H1 (cell line): Measurements from ENCODE around the gene CAPN15. TPM values are rescaled to one million over a fixed set of nuclear protein-coding genes. Genes with fewer than 3 reads are reported as not detected.

Experiments used
- CTCF ChIA-PET: fragments of 300-600 bp; sonication (Branson Sonifier 250); formaldehyde crosslinking; loops from one replicate; lab custom pipeline; 2021; ENCODE audit not compliant: partially characterized antibody; lab: Charles Lee
- POLR2A ChIA-PET: fragments of 300-600 bp; sonication (Branson Sonifier 250); formaldehyde crosslinking; loops from one replicate; lab custom pipeline; 2021; ENCODE audit warnings: inconsistent platforms; ENCODE audit not compliant: partially characterized antibody; lab: Charles Lee
- DNase-seq, 2 experiments: peaks; one replicate each; pipeline versions ENCODE4 v3.0.0 to v3.0.0-alpha.2; 2010 to 2022; ENCODE audit warnings: low spot score in 2 of 2, low read depth in 1 of 2, mixed read lengths in 1 of 2
- FAIRE-seq: peaks from 2 replicates; lab custom pipeline; 2011; peaks lifted over from hg19 to GRCh38; lab: Jason Lieb, UNC
- H2AFZ ChIP-seq: 2 replicates; pipeline ENCODE4 v1.8.1; 2012; ENCODE audit warnings: low read length, inconsistent platforms
- H2AK5ac ChIP-seq: 2 replicates; pipeline ENCODE4 v1.6.1; 2013; ENCODE audit warnings: low read depth, low read length
- H2BK120ac ChIP-seq: replicated peaks from 2 replicates; pipeline ENCODE3; 2013; ENCODE audit warnings: low read depth, low read length, inconsistent platforms
- H2BK12ac ChIP-seq: 2 replicates; pipeline ENCODE4 v1.6.1; 2013; ENCODE audit warnings: low read depth, low read length
- H2BK15ac ChIP-seq: 2 replicates; pipeline ENCODE4 v1.6.1; 2013; ENCODE audit warnings: low read length
- H2BK20ac ChIP-seq: 2 replicates; pipeline ENCODE4 v1.6.1; 2013; ENCODE audit warnings: low read length
- H2BK5ac ChIP-seq: 2 replicates; pipeline ENCODE4 v1.6.1; 2013; ENCODE audit warnings: low read depth, low read length
- H3K14ac ChIP-seq: 2 replicates; pipeline ENCODE4 v1.6.1; 2013; ENCODE audit warnings: inconsistent platforms; ENCODE audit not compliant: insufficient read length
- H3K18ac ChIP-seq: 2 replicates; pipeline ENCODE4 v1.6.1; 2013; ENCODE audit warnings: low read length; ENCODE audit errors: extremely low read depth
- H3K23ac ChIP-seq: 2 replicates; pipeline ENCODE4 v1.6.1; 2013; ENCODE audit warnings: inconsistent platforms; ENCODE audit not compliant: insufficient read length
- H3K23me2 ChIP-seq: 2 replicates; pipeline ENCODE4 v1.6.1; 2013; ENCODE audit warnings: low read depth, low read length
- H3K27ac ChIP-seq: 2 replicates; pipeline ENCODE4 v1.6.1; 2011; ENCODE audit warnings: low read depth, low read length, inconsistent platforms
- H3K27me3 ChIP-seq, 4 experiments: replicated peaks in 1 of 4; 1 replicate in 1 of 4; 2 replicates in 3 of 4; pipeline versions ENCODE4 v1.6.1 to v1.8.1; 2011 to 2013; ENCODE audit warnings: low read length in 3 of 4, mild to moderate bottlenecking in 3 of 4, inconsistent platforms in 2 of 4, mixed read lengths in 2 of 4, moderate library complexity in 1 of 4; ENCODE audit not compliant: control insufficient read depth in 3 of 4, insufficient read depth in 3 of 4; ENCODE audit errors: extremely low read depth in 1 of 4
- H3K36me3 ChIP-seq, 4 experiments: 2 replicates each; pipeline versions ENCODE4 v1.6.1 to v1.8.1; 2011 to 2013; ENCODE audit warnings: mild to moderate bottlenecking in 4 of 4, low read length in 3 of 4, moderate library complexity in 2 of 4, control low read depth in 1 of 4, inconsistent platforms in 1 of 4; ENCODE audit not compliant: insufficient read depth in 4 of 4, control insufficient read depth in 2 of 4
- H3K4ac ChIP-seq: replicated peaks from 2 replicates; pipeline ENCODE3; 2013; ENCODE audit warnings: low read length, low read depth, mixed read lengths, inconsistent platforms; ENCODE audit not compliant: insufficient read length
- H3K4me1 ChIP-seq, 4 experiments: replicated peaks in 1 of 4; 1 replicate in 1 of 4; 2 replicates in 3 of 4; pipeline versions ENCODE4 v1.6.1 to v1.8.1; 2011 to 2013; ENCODE audit warnings: low read length in 3 of 4, inconsistent platforms in 2 of 4, mixed read lengths in 1 of 4; ENCODE audit not compliant: insufficient read depth in 4 of 4, control insufficient read depth in 3 of 4
- H3K4me2 ChIP-seq, 2 experiments: 2 replicates each; pipeline versions ENCODE4 v1.6.1 to v1.8.1; 2011 to 2013; ENCODE audit warnings: low read depth in 2 of 2, low read length in 2 of 2, control low read depth in 1 of 2, inconsistent platforms in 1 of 2, mild to moderate bottlenecking in 1 of 2; ENCODE audit not compliant: insufficient read depth in 1 of 2
- H3K4me3 ChIP-seq, 4 experiments: fragments of 200-600, 300-600 bp in 1 of 4; sonication (generic), shearing (Covaris generic), sonication (Bioruptor Twin) in 1 of 4; 2 replicates each; pipeline versions ENCODE4 v1.5.1 to v1.8.1; 2011 to 2016; ENCODE audit warnings: low read length in 4 of 4, low read depth in 3 of 4, control low read depth in 2 of 4, inconsistent platforms in 2 of 4, mild to moderate bottlenecking in 2 of 4, mixed read lengths in 1 of 4, moderate library complexity in 1 of 4; ENCODE audit not compliant: insufficient read depth in 2 of 4; ENCODE audit errors: extremely low read depth in 1 of 4
- H3K56ac ChIP-seq: replicated peaks from 2 replicates; pipeline ENCODE3; 2013; ENCODE audit warnings: low read depth, mild to moderate bottlenecking, mixed read lengths, low read length, inconsistent platforms; ENCODE audit not compliant: insufficient read length
- H3K79me1 ChIP-seq: 2 replicates; pipeline ENCODE4 v1.6.1; 2013; ENCODE audit warnings: low read depth, low read length, control low read depth
- H3K79me2 ChIP-seq, 2 experiments: 2 replicates each; pipeline versions ENCODE4 v1.6.1 to v1.8.1; 2012 to 2013; ENCODE audit warnings: low read length in 2 of 2, mild to moderate bottlenecking in 2 of 2, inconsistent platforms in 1 of 2; ENCODE audit not compliant: insufficient read depth in 2 of 2, control insufficient read depth in 1 of 2
- H3K9ac ChIP-seq, 4 experiments: replicated peaks in 1 of 4; 1 replicate in 1 of 4; 2 replicates in 3 of 4; pipeline versions ENCODE4 v1.6.1 to v1.8.1; 2011 to 2013; ENCODE audit warnings: low read depth in 3 of 4, low read length in 3 of 4, control low read depth in 2 of 4, mild to moderate bottlenecking in 2 of 4, moderate library complexity in 2 of 4, inconsistent platforms in 1 of 4; ENCODE audit errors: extremely low read depth in 1 of 4
- H3K9me3 ChIP-seq, 2 experiments: 2 replicates each; pipeline versions ENCODE4 v1.6.1 to v1.8.1; 2012 to 2013; ENCODE audit warnings: mild to moderate bottlenecking in 2 of 2, moderate library complexity in 2 of 2, control low read depth in 1 of 2, inconsistent platforms in 1 of 2, low read depth in 1 of 2, low read length in 1 of 2, mixed read lengths in 1 of 2; ENCODE audit not compliant: insufficient read depth in 2 of 2
- H4K20me1 ChIP-seq, 2 experiments: replicated peaks in 1 of 2; 2 replicates each; pipeline versions ENCODE3 to v1.8.1; 2011 to 2013; ENCODE audit warnings: inconsistent platforms in 2 of 2, low read length in 2 of 2, mild to moderate bottlenecking in 1 of 2; ENCODE audit not compliant: insufficient read depth in 2 of 2, control insufficient read depth in 1 of 2
- H4K5ac ChIP-seq: 2 replicates; pipeline ENCODE4 v1.6.1; 2013; ENCODE audit warnings: low read length, low read depth, mixed read lengths, inconsistent platforms; ENCODE audit not compliant: insufficient read length
- H4K8ac ChIP-seq: 2 replicates; pipeline ENCODE4 v1.8.0; 2013; ENCODE audit warnings: mild to moderate bottlenecking, moderate library complexity, low read length, inconsistent platforms; ENCODE audit not compliant: insufficient read depth; ENCODE audit errors: extremely low read depth
- H4K91ac ChIP-seq: replicated peaks from 2 replicates; pipeline ENCODE3; 2013; ENCODE audit warnings: low read length, mixed read lengths, inconsistent platforms; ENCODE audit not compliant: insufficient read length
- EGR1 ChIP-seq: IDR thresholded peaks from 2 replicates; pipeline ENCODE4 v1.6.1; 2011; ENCODE audit warnings: low read depth, low read length, borderline replicate concordance
- HDAC6 ChIP-seq: IDR thresholded peaks from one replicate; pipeline ENCODE4 v1.7.1; 2012; ENCODE audit warnings: low read depth, mild to moderate bottlenecking, inconsistent platforms, low read length, moderate library complexity
- PHF8 ChIP-seq: fragments of 200-600 bp; sonication (generic); conservative IDR thresholded peaks from 2 replicates; pipeline ENCODE4 v1.7.1; 2012; ENCODE audit warnings: low read depth, mild to moderate bottlenecking, inconsistent platforms, low read length, moderate library complexity
- POLR2AphosphoS5 ChIP-seq: IDR thresholded peaks from 2 replicates; pipeline ENCODE4 v1.6.1; 2011; ENCODE audit warnings: low read depth, low read length
- RAD21 ChIP-seq, 2 experiments: IDR thresholded peaks in 1 of 2; conservative IDR thresholded peaks in 1 of 2; 2 replicates each; pipeline ENCODE4 v1.6.1; 2011; ENCODE audit warnings: low read depth in 2 of 2, low read length in 2 of 2, improper control_type of control experiment in 1 of 2, inconsistent platforms in 1 of 2, mild to moderate bottlenecking in 1 of 2, moderate library complexity in 1 of 2
- WGBS, 2 experiments: shearing (Covaris generic) in 1 of 2; methylation state at CpG; one replicate each; pipeline versions ENCODE4 v1.1.6 to v1.1.7; 2013 to 2015; ENCODE audit warnings: low lambda C conversion rate in 2 of 2, mixed read lengths in 2 of 2, inconsistent platforms in 1 of 2, low coverage in 1 of 2, missing lambda C conversion rate in 1 of 2; ENCODE audit not compliant: insufficient replicate concordance in 2 of 2, insufficient coverage in 1 of 2, insufficient read length in 1 of 2; ENCODE audit errors: extremely low coverage in 1 of 2, missing lambda C conversion rate in 1 of 2; 5-methylcytosine and 5-hydroxymethylcytosine counted together
- polyA plus RNA-seq, 7 experiments: library from polyadenylated mRNA; depleted of rRNA in 3 of 7; stranded (reverse) in 5 of 7; unstranded in 2 of 7; fragments of >200 nt in 5 of 7; fragments of 200-250 nt in 2 of 7; gene quantifications; 1 replicate in 5 of 7; 2 replicates in 1 of 7; 4 replicates in 1 of 7; pipeline versions ENCODE4 v1.2.1 to v1.2.3, GENCODE V29; 2011 to 2013; ENCODE audit warnings: missing spikeins in 2 of 7, mixed read lengths in 2 of 7
- total RNA-seq: library from RNA; stranded (reverse); fragmentation: NEBNext Ultra II Directional; extraction: Animal tissue kit (Norgen Biotek cat#: 25700); gene quantifications from 2 replicates; pipeline ENCODE4 v1.2.1, GENCODE V29; 2021
- TF ChIP-seq, protein P1 (sequence below), 3 experiments: IDR thresholded peaks; 1 replicate in 2 of 3; 2 replicates in 1 of 3; pipeline versions ENCODE4 v1.5.1 to v1.6.1; 2011; ENCODE audit warnings: low read length in 3 of 3, mild to moderate bottlenecking in 3 of 3, inconsistent platforms in 2 of 3, low read depth in 1 of 3, moderate library complexity in 1 of 3; ENCODE audit not compliant: insufficient read depth in 1 of 3; ENCODE audit errors: control extremely low read depth in 1 of 3
- TF ChIP-seq, protein P2 (sequence below): IDR thresholded peaks from 2 replicates; pipeline ENCODE4 v1.6.1; 2012; ENCODE audit warnings: inconsistent platforms

The CAPN15 gene
- total and polyA plus RNA-seq, 2 of the 8 experiments (the other 6 are each of a cell fraction or from before 2014, with no cell fraction given): 38.9 to 76.9 TPM

DNA sequence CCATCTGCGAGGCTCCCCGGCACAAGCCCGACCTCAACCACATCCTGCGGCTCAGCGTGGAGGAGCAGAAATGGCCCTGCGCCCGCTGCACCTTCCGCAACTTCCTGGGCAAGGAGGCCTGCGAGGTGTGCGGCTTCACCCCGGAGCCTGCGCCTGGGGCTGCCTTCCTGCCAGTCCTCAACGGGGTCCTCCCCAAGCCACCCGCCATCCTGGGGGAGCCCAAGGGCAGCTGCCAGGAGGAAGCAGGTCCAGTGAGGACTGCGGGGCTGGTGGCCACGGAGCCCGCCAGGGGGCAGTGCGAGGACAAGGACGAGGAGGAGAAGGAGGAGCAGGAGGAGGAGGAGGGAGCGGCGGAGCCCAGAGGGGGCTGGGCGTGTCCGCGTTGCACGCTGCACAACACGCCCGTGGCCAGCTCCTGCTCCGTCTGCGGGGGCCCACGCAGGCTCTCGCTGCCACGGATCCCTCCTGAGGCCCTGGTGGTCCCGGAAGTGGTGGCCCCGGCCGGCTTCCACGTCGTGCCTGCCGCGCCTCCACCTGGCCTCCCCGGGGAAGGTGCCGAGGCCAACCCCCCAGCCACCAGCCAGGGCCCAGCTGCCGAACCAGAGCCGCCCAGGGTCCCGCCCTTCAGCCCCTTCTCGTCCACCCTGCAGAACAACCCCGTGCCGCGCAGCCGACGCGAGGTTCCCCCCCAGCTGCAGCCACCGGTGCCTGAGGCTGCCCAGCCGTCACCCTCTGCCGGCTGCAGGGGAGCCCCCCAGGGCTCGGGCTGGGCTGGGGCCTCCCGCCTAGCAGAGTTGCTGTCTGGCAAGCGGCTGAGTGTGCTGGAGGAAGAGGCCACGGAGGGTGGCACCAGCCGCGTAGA, 19.6 kb downstream of the CAPN15 start:
- no peak for FAIRE-seq
- no peak overlapping the region for H2BK12ac ChIP-seq
- no peak overlapping the region for H3K4me3 ChIP-seq
- H2AFZ ChIP-seq: no peak overlapping the region
- no peaks in the 10 kb centered on the region; a peak in 1 of 4 replicates for H3K9me3 ChIP-seq
- peaks cover 0 to 13% of the 10 kb centered on the region in 2 experiments; a peak in 1 of 4 replicates for H3K79me2 ChIP-seq
- no peak overlapping the region for H3K4me2 ChIP-seq
- H3K4me1 ChIP-seq: no peaks in the 10 kb centered on the region
- H3K23ac ChIP-seq: no peak overlapping the region
- H3K27me3 ChIP-seq: no peaks in the 10 kb centered on the region
- H3K14ac ChIP-seq: no peak overlapping the region
- no peak overlapping the region for H2BK20ac ChIP-seq
- no peak overlapping the region; the same call in 1 of the 2 replicates for H2BK5ac ChIP-seq
- H3K9ac ChIP-seq: no peak overlapping the region
- H3K27ac ChIP-seq: no peak overlapping the region
- H4K5ac ChIP-seq: no peak overlapping the region
- DNase-seq: peak in 1 of 2 experiments; percentile 83
- 92% methylated on average over 51 of the region's 60 CpGs; no CpG with 5 or more reads in 1 of the 2 experiments for WGBS, 2 experiments
- H4K91ac ChIP-seq: no peak overlapping the region
- H3K4ac ChIP-seq: no peak overlapping the region
- ChIA-PET CTCF (interaction anchor here (0.7 to 2.6 kb wide), 14 partner anchors 10 to 172 kb away, joined by 3 to 10 read pairs (median 3); no protein-coding TSS in a partner anchor), POLR2A (interaction anchor here (1.1 to 1.7 kb wide), 5 partner anchors 8 to 41 kb away, joined by 3 to 6 read pairs (median 4); partner anchors contain the start of gene CAPN15)
- no peak overlapping the region for H2BK15ac ChIP-seq
- H2BK120ac ChIP-seq: no peak overlapping the region
- no peak overlapping the region for H3K56ac ChIP-seq
- peaks cover 0 to 26% (median under 1%) of the 10 kb centered on the region in 4 experiments; a peak in 2 of 8 replicates for H3K36me3 ChIP-seq
- 0 out of 2 replicates have a peak, but pooled peaks cover 2% of the 10 kb centered on the region for H3K79me1 ChIP-seq
- peak overlapping the region; percentile 51; the same call in 1 of the 2 replicates for H4K8ac ChIP-seq
- H3K23me2 ChIP-seq: no peaks in the 10 kb centered on the region
- peaks cover 2 to 12% of the 10 kb centered on the region in 2 experiments for H4K20me1 ChIP-seq
- H2AK5ac ChIP-seq: no peak overlapping the region
- H3K18ac ChIP-seq: no peak overlapping the region
- TF ChIP-seq POLR2AphosphoS5 (no peak), PHF8 (no peak), EGR1 (peak; percentile 62; the same call in 1 of the 2 replicates), RAD21 (IDR thresholded peaks at IDR 0.05 in 1 of 2, conservative IDR thresholded peaks at IDR 0.05 in 1 of 2; ENCODE audit: low read depth in 2 of 2, low read length in 2 of 2) (peak; percentile 42 to 49), HDAC6 (no peak)
- TF ChIP-seq, protein P1, sequence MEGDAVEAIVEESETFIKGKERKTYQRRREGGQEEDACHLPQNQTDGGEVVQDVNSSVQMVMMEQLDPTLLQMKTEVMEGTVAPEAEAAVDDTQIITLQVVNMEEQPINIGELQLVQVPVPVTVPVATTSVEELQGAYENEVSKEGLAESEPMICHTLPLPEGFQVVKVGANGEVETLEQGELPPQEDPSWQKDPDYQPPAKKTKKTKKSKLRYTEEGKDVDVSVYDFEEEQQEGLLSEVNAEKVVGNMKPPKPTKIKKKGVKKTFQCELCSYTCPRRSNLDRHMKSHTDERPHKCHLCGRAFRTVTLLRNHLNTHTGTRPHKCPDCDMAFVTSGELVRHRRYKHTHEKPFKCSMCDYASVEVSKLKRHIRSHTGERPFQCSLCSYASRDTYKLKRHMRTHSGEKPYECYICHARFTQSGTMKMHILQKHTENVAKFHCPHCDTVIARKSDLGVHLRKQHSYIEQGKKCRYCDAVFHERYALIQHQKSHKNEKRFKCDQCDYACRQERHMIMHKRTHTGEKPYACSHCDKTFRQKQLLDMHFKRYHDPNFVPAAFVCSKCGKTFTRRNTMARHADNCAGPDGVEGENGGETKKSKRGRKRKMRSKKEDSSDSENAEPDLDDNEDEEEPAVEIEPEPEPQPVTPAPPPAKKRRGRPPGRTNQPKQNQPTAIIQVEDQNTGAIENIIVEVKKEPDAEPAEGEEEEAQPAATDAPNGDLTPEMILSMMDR (IDR thresholded peaks at IDR 0.05; ENCODE audit: control extremely low read depth in 1 of 3, insufficient read depth in 1 of 3, low read depth in 1 of 3, low read length in 3 of 3): peak; percentile 48 to 68 (median 58)
- TF ChIP-seq, protein P2, sequence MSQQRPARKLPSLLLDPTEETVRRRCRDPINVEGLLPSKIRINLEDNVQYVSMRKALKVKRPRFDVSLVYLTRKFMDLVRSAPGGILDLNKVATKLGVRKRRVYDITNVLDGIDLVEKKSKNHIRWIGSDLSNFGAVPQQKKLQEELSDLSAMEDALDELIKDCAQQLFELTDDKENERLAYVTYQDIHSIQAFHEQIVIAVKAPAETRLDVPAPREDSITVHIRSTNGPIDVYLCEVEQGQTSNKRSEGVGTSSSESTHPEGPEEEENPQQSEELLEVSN: no peak
